ENCODE measurements around the gene ELOB. TPM values are rescaled to one million over a fixed set of nuclear protein-coding genes. Genes with fewer than 3 reads are reported as not detected.

The ELOB gene
- polyA plus RNA-seq, 1 donor = 182 TPM

- DNase-seq = no peak
These were observed 6.8 kb downstream of the ELOB start for GRCh38 chr16:2770057-2770951.

- no peak for DNase-seq
These were observed 7.4 kb downstream of the ELOB start for GRCh38 chr16:2769675-2770056.

GRCh38 chr16:2769100-2769529 is 8.0 kb downstream of the ELOB start:
- DNase-seq = no peak

- DNase-seq = no peak
These were observed 8.5 kb downstream of the ELOB start for GRCh38 chr16:2768403-2769089.

- no peak for DNase-seq
These were observed 9.2 kb downstream of the ELOB start for GRCh38 chr16:2767891-2768290.

- DNase-seq = no peak
These were observed 9.8 kb downstream of the ELOB start for GRCh38 chr16:2767140-2767731.

- no peak for DNase-seq
These were observed 10.5 kb downstream of the ELOB start for GRCh38 chr16:2766430-2767139.

GRCh38 chr16:2765462-2766404 is 11.3 kb downstream of the ELOB start:
- no peak for DNase-seq

GRCh38 chr16:2764718-2765117 is 12.4 kb downstream of the ELOB start:
- DNase-seq = no peak

- DNase-seq = no peak
These were observed 13.9 kb downstream of the ELOB start for GRCh38 chr16:2763173-2763572.

GRCh38 chr16:2762711-2763110 is 14.4 kb downstream of the ELOB start:
- no peak for DNase-seq

- no peak for DNase-seq
These were observed 15.0 kb downstream of the ELOB start for GRCh38 chr16:2761886-2762583.

GRCh38 chr16:2761472-2761871 is 15.6 kb downstream of the ELOB start:
- DNase-seq = no peak

- no peak for DNase-seq
These were observed 19.7 kb downstream of the ELOB start for GRCh38 chr16:2757344-2757743.

GRCh38 chr16:2756288-2757015 is 20.6 kb downstream of the ELOB start:
- DNase-seq = no peak

GRCh38 chr16:2755158-2755557 is 21.9 kb downstream of the ELOB start:
- no peak for DNase-seq

GRCh38 chr16:2753733-2754020 is 23.4 kb downstream of the ELOB start:
- DNase-seq = no peak

- DNase-seq = peak; percentile 78
These were observed 24.0 kb downstream of the ELOB start for GRCh38 chr16:2752850-2753732.

Measured in left kidney (tissue), 2 donors.